ENCODE measurements around the gene ZNF76.

The ZNF76 gene

GRCh38 chr6:35259194-35259947, at the start of gene ZNF76:
Gene ZNF76 (plus strand): TSS chr6:35259735. CDS start chr6:35281152, 21,417 bp downstream.
- DNase-seq (ENCODE audit: low read depth), result peak; percentile 93

- no peak for DNase-seq (ENCODE audit: low read depth)
These were observed 46.2 kb upstream of the ZNF76 start for GRCh38 chr6:35213298-35213791.

- no peak for DNase-seq (ENCODE audit: low read depth)
These were observed 45.4 kb upstream of the ZNF76 start, which contains the start of gene SCUBE3 for GRCh38 chr6:35213824-35214756. Gene SCUBE3 (plus strand): TSS chr6:35213956. CDS start chr6:35214419, 463 bp downstream.

- DNase-seq (ENCODE audit: low read depth), result no peak
These were observed 44.5 kb upstream of the ZNF76 start for GRCh38 chr6:35214869-35215664.

GRCh38 chr6:35215665-35216411, 43.7 kb upstream of the ZNF76 start:
- DNase-seq (ENCODE audit: low read depth), result no peak

GRCh38 chr6:35216412-35216732, 43.2 kb upstream of the ZNF76 start:
- DNase-seq (ENCODE audit: low read depth), result no peak

- DNase-seq (ENCODE audit: low read depth), result no peak
These were observed 42.4 kb upstream of the ZNF76 start for GRCh38 chr6:35216851-35217811.

- DNase-seq (ENCODE audit: low read depth), result no peak
These were observed 41.5 kb upstream of the ZNF76 start for GRCh38 chr6:35218021-35218420.

GRCh38 chr6:35218456-35218855, 41.1 kb upstream of the ZNF76 start:
- DNase-seq (ENCODE audit: low read depth), result no peak

- DNase-seq (ENCODE audit: low read depth), result no peak
These were observed 39.7 kb upstream of the ZNF76 start for GRCh38 chr6:35219683-35220326.

- DNase-seq (ENCODE audit: low read depth), result no peak
These were observed 38.8 kb upstream of the ZNF76 start for GRCh38 chr6:35220711-35221110.

- no peak for DNase-seq (ENCODE audit: low read depth)
These were observed 36.1 kb upstream of the ZNF76 start for GRCh38 chr6:35223396-35223795.

GRCh38 chr6:35224720-35225119, 34.8 kb upstream of the ZNF76 start:
- no peak for DNase-seq (ENCODE audit: low read depth)

GRCh38 chr6:35228481-35228880, 31.1 kb upstream of the ZNF76 start:
- DNase-seq (ENCODE audit: low read depth), result no peak

- DNase-seq (ENCODE audit: low read depth), result no peak
These were observed 30.2 kb upstream of the ZNF76 start for GRCh38 chr6:35229304-35229703.

GRCh38 chr6:35230498-35230897, 29.0 kb upstream of the ZNF76 start:
- DNase-seq (ENCODE audit: low read depth), result no peak

- no peak for DNase-seq (ENCODE audit: low read depth)
These were observed 28.6 kb upstream of the ZNF76 start for GRCh38 chr6:35230950-35231349.

GRCh38 chr6:35231563-35231962, 28.0 kb upstream of the ZNF76 start:
- no peak for DNase-seq (ENCODE audit: low read depth)

GRCh38 chr6:35234901-35235300, 24.6 kb upstream of the ZNF76 start:
- no peak for DNase-seq (ENCODE audit: low read depth)

- DNase-seq (ENCODE audit: low read depth), result no peak
These were observed 23.3 kb upstream of the ZNF76 start for GRCh38 chr6:35236223-35236622.
